Stimulated activated CD4-positive, alpha-beta T cell treated with anti-CD3 and anti-CD28 coated beads, Interleukin-4, amount 100 ng/mL, for 48 hours (primary cell): ENCODE data around the gene DEUP1.

Source experiments
- DNase-seq, 2 donors: peaks; one replicate each; pipeline ENCODE4 v3.0.0-alpha.2; 2020; ENCODE audit warnings: low read depth in 2 of 2

Gene DEUP1

DNA sequence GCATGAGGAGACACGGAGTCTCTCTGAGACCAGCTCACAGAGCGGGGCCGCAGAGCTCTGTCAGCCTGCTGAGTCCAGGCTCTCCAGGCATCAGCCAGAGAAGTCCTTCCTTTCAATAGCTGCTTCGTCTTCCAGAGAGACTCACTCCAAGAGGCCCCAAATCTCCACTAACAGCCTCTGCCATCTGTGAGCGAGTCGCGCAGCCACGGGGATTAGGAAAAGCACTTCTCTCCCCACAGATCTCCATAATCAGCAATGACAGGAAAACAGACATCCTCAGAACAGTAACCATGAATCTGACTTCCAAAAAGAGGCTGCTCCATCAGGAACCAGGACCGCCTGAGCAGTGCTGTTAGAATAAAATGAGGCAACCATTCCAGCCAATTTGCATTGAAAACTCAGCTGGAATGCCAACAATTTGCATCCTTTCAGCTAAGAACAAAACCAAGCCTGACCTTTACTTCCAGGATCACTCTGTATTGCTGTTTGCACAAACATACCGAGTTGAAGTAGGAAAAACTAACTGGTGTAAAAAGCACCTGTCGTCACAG, 147.2 kb downstream of the DEUP1 start:
- DNase-seq: no peak

DNA sequence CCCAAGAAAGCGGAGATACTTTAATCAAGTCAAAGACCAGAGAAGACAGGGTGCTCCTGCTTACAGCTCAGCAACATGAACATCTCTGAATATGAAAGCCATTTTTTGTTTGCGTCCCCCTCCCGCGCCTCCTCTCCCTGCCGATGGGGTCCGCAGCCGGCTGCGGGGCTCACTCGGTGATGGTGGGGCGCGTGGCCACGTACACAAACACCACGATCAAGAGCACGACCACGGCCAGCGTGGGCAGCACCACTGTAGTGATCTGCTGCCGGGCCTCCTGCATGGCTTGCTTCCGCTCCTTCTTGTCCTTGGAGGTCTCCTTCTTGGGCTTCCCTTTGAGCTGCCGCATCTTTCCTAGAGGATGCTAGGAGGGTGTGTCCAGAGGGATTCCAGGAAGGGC, 148.3 kb downstream of the DEUP1 start:
- DNase-seq: no peak

DNA sequence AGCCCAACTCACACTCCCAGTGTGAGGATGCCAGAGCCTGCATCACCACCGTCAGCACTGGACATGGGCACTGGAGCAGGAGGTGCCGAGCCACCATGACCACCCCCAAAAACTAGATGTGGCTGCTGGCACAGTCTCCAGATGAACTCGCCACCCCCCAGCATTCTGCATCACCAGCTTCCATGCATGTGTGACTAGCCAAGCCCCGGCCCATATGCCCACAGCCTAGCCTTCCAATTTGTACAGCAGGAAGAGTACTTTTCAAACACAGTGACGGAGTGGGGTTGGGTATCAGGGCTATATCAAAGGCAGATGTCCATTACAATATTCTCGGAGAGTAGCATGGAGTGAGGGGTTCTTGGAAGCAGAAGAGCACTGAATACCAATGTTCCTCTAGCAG, 149.7 kb downstream of the DEUP1 start:
- no peak for DNase-seq

DNA sequence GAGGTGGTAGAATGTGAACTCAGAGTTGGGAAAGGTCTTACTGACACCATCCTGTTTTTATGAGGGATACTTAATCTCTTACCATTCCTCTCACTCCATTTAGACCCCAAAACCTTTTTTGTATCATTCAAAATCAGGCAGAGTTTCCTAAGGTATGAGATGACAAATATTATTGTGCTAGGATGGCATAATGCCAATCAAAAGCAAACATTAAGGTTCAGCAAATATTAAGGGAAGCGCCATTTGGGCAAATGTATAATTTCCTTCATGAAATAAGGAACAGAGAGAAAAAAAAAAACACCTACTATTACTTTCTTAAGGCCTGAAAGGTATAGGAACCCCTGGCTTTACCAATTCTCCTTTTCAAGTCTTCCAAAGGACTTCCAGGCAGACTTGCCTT, 150.2 kb downstream of the DEUP1 start:
- no peak for DNase-seq

DNA sequence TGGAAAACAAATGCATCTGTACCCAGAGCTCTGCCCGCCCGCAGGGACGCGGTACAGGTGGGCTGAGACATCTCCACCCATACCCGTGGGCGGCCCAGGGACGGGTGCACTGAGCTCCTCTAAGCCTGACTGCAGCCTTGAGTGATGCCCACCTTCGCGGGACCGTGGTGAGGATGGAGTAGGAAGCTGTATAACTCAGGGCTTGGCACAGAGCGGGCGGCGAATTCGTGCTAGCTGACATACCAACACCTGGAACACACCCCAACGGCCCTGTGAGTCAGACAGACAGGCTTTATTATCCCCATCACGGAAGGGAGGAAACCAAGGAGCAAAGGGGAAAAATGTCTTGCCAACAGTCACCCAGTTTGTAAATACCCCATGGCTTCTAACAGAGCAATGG, 150.7 kb downstream of the DEUP1 start:
- DNase-seq: no peak

DNA sequence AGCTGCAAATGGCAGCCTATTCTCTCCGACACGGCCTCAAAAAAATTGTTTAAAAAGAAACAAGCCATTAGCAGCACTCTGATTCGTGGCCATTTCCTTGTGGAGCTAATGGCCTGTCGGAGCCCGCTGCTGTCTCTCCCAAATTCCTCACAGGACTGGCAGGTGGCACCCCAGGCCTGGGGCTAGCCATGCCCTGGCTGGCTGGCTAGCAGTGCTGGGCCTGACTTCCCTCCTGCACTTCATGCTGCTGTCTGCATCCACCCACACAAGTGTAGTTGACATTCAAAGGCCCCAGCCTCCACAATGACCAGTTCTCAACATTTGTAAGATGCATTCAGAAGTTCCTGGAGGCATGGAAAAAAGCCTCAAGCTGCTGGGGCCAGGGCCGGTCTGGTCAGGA, 151.2 kb downstream of the DEUP1 start:
- no peak for DNase-seq

DNA sequence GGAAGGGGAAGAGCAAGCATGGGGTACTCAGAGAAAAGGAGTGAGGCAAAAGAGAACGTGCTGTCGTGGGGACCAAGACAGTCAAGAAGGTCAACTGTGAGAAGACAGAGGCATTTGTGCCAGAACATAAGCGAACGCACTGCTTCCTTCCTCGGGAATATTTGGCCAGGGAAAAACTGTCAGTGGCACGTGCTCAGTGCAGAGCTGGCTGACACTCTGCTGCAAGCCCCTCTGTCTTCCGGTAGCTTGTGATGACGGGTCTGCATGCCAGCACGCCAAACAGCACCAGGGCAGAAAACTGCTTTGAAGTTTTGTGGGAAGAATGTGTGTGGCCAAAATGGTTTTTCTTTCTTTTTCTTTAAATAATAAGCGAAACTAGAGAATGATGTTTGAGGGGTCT, 152.0 kb downstream of the DEUP1 start:
- DNase-seq: no peak

DNA sequence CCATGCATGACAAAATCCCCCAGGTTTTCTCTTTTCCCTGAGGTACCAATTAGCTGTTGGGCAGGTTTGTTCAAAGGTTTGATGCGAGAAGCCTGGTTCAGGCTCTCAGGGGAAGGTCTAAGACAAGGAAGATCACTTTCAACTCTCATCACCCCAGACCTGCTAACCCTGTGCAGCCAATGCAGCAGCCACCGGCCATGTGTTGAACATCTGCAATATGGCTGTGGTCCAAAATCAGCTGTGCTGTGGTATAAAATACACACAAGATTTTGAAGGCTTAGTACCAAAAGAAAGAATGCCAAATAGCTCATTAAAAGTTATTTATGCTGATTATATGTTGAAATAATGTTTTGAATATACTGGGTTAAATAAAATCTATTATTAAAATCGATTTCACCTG, 154.2 kb downstream of the DEUP1 start:
- DNase-seq: no peak

DNA sequence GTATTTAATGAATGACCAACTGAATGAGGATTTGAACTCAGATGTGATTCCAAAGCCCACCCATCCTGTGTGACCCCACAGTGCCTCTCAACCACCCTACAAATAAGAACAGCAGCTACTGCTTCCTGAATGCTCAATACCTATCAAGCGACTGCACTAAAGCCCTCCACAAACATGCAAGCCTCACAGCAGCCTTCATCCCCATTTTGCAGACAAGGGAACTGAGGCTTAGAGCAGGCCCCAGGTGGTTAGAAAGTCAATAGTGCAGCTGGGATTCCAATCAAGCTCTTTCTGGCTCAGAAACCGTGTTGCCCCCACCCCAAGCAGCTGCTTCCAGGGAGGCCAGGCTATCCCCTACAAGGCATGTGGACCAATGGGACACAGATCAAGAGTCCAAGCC, 155.4 kb downstream of the DEUP1 start:
- no peak for DNase-seq

DNA sequence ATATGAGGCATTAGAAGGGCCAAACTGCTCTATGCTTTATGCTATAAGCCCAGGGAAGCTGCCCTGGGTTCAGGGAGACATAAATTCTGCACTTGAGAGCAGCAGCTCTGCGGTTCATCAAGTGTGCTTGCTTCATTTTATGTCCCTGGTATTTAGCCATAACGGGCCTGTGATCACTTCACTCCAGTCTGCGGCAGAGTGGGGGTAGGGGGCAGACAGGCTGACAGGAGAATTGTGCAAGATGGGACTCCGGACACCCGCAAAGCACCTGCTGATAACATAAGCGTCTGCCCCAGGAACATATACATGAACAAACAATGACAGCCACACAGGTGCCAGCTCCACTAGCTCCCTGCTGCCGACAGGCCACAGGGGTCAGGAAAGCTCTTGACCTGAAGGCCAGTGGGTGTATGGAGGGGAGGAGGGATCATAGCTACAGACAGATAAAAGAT, 156.5 kb downstream of the DEUP1 start:
- DNase-seq: no peak
